Adrenal gland (tissue), 12 donors: ENCODE data around the gene IMPACT. TPM values are rescaled to one million over a fixed set of nuclear protein-coding genes. Genes with fewer than 3 reads are reported as not detected.

Source experiments
- DNase-seq, 7 donors: peaks; one replicate each; pipeline ENCODE4 v3.0.0-alpha.2; 2019 to 2020
- H3K27ac ChIP-seq, 5 donors: fragments of 200-600 bp; sonication (generic) in 4 of 5; 1 replicate in 3 of 5; 2 replicates in 2 of 5; pipeline versions ENCODE4 v1.5.1 to v1.8.0; 2016 to 2020; ENCODE audit warnings: mild to moderate bottlenecking in 1 of 5
- H3K27me3 ChIP-seq: fragments of 200-600 bp; 2 replicates; pipeline ENCODE4 v1.8.0; 2021
- H3K36me3 ChIP-seq, 2 donors: fragments of 200-600 bp; replicated peaks in 1 of 2; 1 replicate in 1 of 2; 2 replicates in 1 of 2; pipeline versions ENCODE4 v1.5.1 to v1.8.0; 2018 to 2022
- H3K4me1 ChIP-seq, 2 donors: fragments of 200-600 bp; replicated peaks in 1 of 2; 1 replicate in 1 of 2; 2 replicates in 1 of 2; pipeline versions ENCODE4 v1.5.1 to v1.8.0; 2018 to 2021
- H3K4me3 ChIP-seq, 4 donors: fragments of 200-600 bp; sonication (generic) in 3 of 4; one replicate each; pipeline ENCODE4 v1.5.1; 2016 to 2018
- H3K9me3 ChIP-seq, 3 donors: fragments of 200-600 bp; sonication (generic) in 1 of 3; replicated peaks in 1 of 3; 1 replicate in 2 of 3; 2 replicates in 1 of 3; pipeline versions ENCODE4 v1.5.1 to v1.8.0; 2016 to 2021
- POLR2A ChIP-seq, 2 donors: fragments of 450-650 bp; IDR thresholded peaks; one replicate each; pipeline ENCODE4 v1.6.1; 2017; ENCODE audit warnings: antibody characterized with exemption in 2 of 2, mild to moderate bottlenecking in 2 of 2, moderate library complexity in 1 of 2
- WGBS, 4 donors: extraction: QIAGEN DNeasy Blood & Tissue Kit in 2 of 4; methylation state at CpG; one replicate each; pipeline versions ENCODE4 v1.1.5 to v1.1.7; 2013 to 2017; 5-methylcytosine and 5-hydroxymethylcytosine counted together
- intact Hi-C, 2 donors: fragments of 100-400 bp; cut with DNase I; formaldehyde crosslinking; loops; one replicate each; pipeline versions ENCODE4 v1.14.1 to v1.15.0; 2022 to 2023
- polyA plus RNA-seq, 3 donors: library from polyadenylated mRNA; stranded (reverse); fragments of 200-250 nt in 2 of 3; fragments of 350-450 nt in 1 of 3; fragmentation: Illumina TruSeq in 1 of 3; extraction: RNeasy Lipid Tissue Mini Kit (QIAGEN cat#74804) in 1 of 3; gene quantifications; one replicate each; pipeline ENCODE4 v1.2.3, GENCODE V29; 2013 to 2014
- total RNA-seq, 9 donors: library from RNA; depleted of rRNA in 4 of 9; stranded (reverse); fragments of >200 nt in 4 of 9; fragments of 120-200 nt in 1 of 9; fragmentation: NEBNext Ultra II Directional in 1 of 9; extraction: Animal tissue kit (Norgen Biotek cat#: 25700) in 1 of 9; gene quantifications; one replicate each; pipeline versions ENCODE4 v1.1.0 to v1.2.4, GENCODE V29; 2013 to 2023
- TF ChIP-seq, protein P1 (sequence below), 6 experiments: fragments of 450-650 bp in 4 of 6; fragments of 200-600 bp in 2 of 6; sonication (generic) in 1 of 6; IDR thresholded peaks; 1 replicate in 5 of 6; 2 replicates in 1 of 6; pipeline versions ENCODE4 v1.5.1 to v1.8.0; 2016 to 2021; ENCODE audit warnings: antibody characterized with exemption in 6 of 6, mild to moderate bottlenecking in 2 of 6, moderate library complexity in 1 of 6
- donor health status: healthy with polysubstance abuse.
- donor health status: Bipolar disorder and iron deficiency.
- donor health status: DM: yes; HTN: yes; CAD: no.
- donor health status: DM: no; HTN: no; CAD: no.
- donor health status: DM: no; HTN: no; CAD: no.
- donor health status: DM: yes; HTN: yes; CAD: no.

The IMPACT gene
- total and polyA plus RNA-seq, 12 donors, result 16.2 to 60.5 (median 44.7) TPM

DNA sequence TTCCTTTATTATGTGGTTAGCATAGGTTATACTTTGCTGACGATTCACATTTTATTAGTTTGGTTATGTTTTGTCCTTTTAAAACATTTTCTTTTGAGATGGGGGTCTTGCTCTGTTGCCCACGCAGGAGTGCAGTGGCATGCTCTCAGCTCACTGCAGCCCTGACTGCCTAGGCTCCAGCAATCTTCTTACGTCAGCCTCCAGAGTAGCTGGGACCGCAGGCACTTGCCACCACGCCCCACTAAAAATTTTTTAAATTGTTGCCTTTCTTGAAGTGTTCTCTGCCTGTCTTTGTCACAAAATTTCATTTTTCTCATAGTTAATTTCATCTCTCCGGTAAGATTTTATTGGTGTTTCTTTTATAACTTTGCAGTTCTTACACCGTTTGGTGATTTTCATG is 52.9 kb downstream of the IMPACT start:
- H3K4me3 ChIP-seq, result no peak overlapping the region
- DNase-seq, result no peak
- no peaks in the 10 kb centered on the region for H3K36me3 ChIP-seq
- no peak for TF ChIP-seq POLR2A (IDR thresholded peaks at IDR 0.05)
- TF ChIP-seq, protein P1, sequence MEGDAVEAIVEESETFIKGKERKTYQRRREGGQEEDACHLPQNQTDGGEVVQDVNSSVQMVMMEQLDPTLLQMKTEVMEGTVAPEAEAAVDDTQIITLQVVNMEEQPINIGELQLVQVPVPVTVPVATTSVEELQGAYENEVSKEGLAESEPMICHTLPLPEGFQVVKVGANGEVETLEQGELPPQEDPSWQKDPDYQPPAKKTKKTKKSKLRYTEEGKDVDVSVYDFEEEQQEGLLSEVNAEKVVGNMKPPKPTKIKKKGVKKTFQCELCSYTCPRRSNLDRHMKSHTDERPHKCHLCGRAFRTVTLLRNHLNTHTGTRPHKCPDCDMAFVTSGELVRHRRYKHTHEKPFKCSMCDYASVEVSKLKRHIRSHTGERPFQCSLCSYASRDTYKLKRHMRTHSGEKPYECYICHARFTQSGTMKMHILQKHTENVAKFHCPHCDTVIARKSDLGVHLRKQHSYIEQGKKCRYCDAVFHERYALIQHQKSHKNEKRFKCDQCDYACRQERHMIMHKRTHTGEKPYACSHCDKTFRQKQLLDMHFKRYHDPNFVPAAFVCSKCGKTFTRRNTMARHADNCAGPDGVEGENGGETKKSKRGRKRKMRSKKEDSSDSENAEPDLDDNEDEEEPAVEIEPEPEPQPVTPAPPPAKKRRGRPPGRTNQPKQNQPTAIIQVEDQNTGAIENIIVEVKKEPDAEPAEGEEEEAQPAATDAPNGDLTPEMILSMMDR (IDR thresholded peaks at IDR 0.05), result no peak
- no peak overlapping the region for H3K27ac ChIP-seq
- no peaks in the 10 kb centered on the region for H3K27me3 ChIP-seq
- intact Hi-C loops, result no loop called here
- no peaks in the 10 kb centered on the region for H3K9me3 ChIP-seq
- no peaks in the 10 kb centered on the region for H3K4me1 ChIP-seq
- WGBS, 4 donors, result 81 to 84% (median 83%) methylated on average over 7 of the region's 7 CpGs

DNA sequence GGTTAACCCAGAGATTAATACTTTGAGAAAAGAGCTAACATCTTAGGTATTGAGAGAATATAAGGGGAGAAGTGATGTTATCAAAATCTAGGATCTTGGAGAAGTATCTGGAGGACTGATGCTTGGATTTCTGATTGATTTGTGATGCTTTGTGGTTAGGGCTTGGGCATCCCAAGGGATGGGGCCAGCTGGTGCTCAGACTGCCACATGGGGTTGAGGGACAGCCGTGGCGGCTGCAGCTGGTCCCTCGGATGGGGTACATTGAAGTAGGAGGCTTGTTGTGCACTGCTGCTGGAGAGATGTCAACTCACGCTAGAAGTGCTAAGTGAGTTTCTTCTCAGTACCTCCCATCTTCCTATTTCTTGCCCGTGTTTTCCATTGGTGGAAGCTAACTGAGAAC is 56.4 kb downstream of the IMPACT start:
- Histone ChIP-seq H3K27me3 (no peaks in the 10 kb centered on the region), H3K36me3 (no peaks in the 10 kb centered on the region), H3K9me3 (no peaks in the 10 kb centered on the region), H3K27ac (no peak overlapping the region), H3K4me3 (no peak overlapping the region), H3K4me1 (no peaks in the 10 kb centered on the region)
- DNase-seq, result no peak
- intact Hi-C loops, result no loop called here
- WGBS, 4 donors, result 78 to 91% (median 88%) methylated on average over 5 of the region's 5 CpGs
- TF ChIP-seq, protein P1 (IDR thresholded peaks at IDR 0.05), result no peak
- no peak for TF ChIP-seq POLR2A (IDR thresholded peaks at IDR 0.05)

DNA sequence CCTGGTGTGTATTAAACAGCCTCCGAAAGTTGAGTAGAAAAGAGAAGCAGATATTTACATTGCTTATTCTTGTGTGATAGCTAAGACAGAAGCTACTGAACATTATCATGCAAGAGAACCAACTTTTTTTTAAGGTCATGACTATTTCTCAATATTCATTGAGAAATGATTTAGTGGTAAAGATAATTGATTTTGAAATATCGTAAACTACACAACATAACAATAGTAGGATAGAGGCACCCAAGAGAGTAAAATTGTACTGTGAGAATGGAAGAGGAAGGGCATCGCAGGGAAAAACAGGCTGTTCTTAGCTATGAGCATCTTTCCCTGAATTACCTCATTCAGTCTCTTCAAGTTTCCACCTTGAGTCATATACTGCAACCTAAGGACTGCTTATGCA is 59.2 kb downstream of the IMPACT start:
- Histone ChIP-seq H3K27me3 (no peaks in the 10 kb centered on the region), H3K4me1 (no peaks in the 10 kb centered on the region), H3K4me3 (no peak overlapping the region), H3K9me3 (no peaks in the 10 kb centered on the region), H3K36me3 (no peaks in the 10 kb centered on the region), H3K27ac (no peak overlapping the region)
- TF ChIP-seq POLR2A (IDR thresholded peaks at IDR 0.05), result no peak
- TF ChIP-seq, protein P1 (IDR thresholded peaks at IDR 0.05), result no peak
- intact Hi-C loops, result loop anchor here (5.0 kb wide), 2 partner anchors 128 to 242 kb away; no protein-coding TSS in a partner anchor
- 83 to 91% (median 87%) methylated on average over 3 of the region's 3 CpGs for WGBS, 4 donors
- DNase-seq, result no peak

DNA sequence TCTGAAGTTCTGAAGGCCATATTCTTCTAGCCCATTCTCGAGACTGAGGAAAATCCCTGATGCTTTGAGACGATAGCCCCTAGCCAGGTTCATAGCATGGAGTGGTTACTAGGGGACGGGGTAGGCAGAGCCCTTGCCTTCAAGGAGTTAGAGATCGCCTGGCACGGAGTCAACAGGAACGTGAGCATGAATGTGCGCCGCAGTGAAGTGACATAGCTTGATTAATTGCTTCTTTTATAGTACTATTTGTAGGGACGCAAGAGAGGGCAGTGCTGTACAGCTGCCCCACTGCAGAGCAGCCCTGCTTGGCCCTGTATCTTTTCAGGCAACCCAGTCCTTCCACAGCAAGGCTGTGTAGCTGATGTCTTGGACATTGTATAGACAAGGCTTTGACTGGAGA is 60.2 kb downstream of the IMPACT start:
- TF ChIP-seq, protein P1 (IDR thresholded peaks at IDR 0.05), result no peak
- no peak for TF ChIP-seq POLR2A (IDR thresholded peaks at IDR 0.05)
- Histone ChIP-seq H3K27ac (no peak overlapping the region), H3K36me3 (no peaks in the 10 kb centered on the region), H3K9me3 (no peaks in the 10 kb centered on the region), H3K4me3 (no peak overlapping the region), H3K4me1 (no peaks in the 10 kb centered on the region), H3K27me3 (no peaks in the 10 kb centered on the region)
- 44 to 56% (median 48%) methylated on average over 9 of the region's 9 CpGs for WGBS, 4 donors
- DNase-seq, result no peak
- intact Hi-C loops, result loop anchor here (5.0 kb wide), 2 partner anchors 129 to 241 kb away; no protein-coding TSS in a partner anchor
